ENCODE data around the gene GSTO2.
A peak's percentile ranks its signal among the peaks of the same experiment; 100 is the strongest.

The GSTO2 gene

GRCh38 chr10:104333032-104333727, 64.2 kb downstream of the GSTO2 start:
- no peak overlapping the region for H3K4me3 ChIP-seq (ENCODE audit: low read depth, low read length)
- no peak for TF ChIP-seq CTCF (IDR thresholded peaks at IDR 0.05; ENCODE audit: low read depth, low read length)
- in situ Hi-C loops (cut with HindIII; ENCODE audit: low sequenced_read_pairs), result no loop called here
- peak; percentile 43 for DNase-seq (ENCODE audit: low read depth, low spot score)

GRCh38 chr10:104333728-104334373, 64.9 kb downstream of the GSTO2 start:
- peak; percentile 18 for DNase-seq (ENCODE audit: low read depth, low spot score)
- in situ Hi-C loops (cut with HindIII; ENCODE audit: low sequenced_read_pairs), result no loop called here
- H3K4me3 ChIP-seq (ENCODE audit: low read depth, low read length), result no peak overlapping the region
- no peak for TF ChIP-seq CTCF (IDR thresholded peaks at IDR 0.05; ENCODE audit: low read depth, low read length)

GRCh38 chr10:104334561-104334960, 65.6 kb downstream of the GSTO2 start:
- no peak for DNase-seq (ENCODE audit: low read depth, low spot score)
- TF ChIP-seq CTCF (IDR thresholded peaks at IDR 0.05; ENCODE audit: low read depth, low read length), result no peak
- in situ Hi-C loops (cut with HindIII; ENCODE audit: low sequenced_read_pairs), result no loop called here
- H3K4me3 ChIP-seq (ENCODE audit: low read depth, low read length), result no peak overlapping the region

- peak; percentile 20 for DNase-seq (ENCODE audit: low read depth, low spot score)
- in situ Hi-C loops (cut with HindIII; ENCODE audit: low sequenced_read_pairs), result no loop called here
- H3K4me3 ChIP-seq (ENCODE audit: low read depth, low read length), result no peak overlapping the region
- no peak for TF ChIP-seq CTCF (IDR thresholded peaks at IDR 0.05; ENCODE audit: low read depth, low read length)
Measured at GRCh38 chr10:104334965-104335650, 66.1 kb downstream of the GSTO2 start.

GRCh38 chr10:104336821-104337467, 68.0 kb downstream of the GSTO2 start:
- peak; percentile 81 for DNase-seq (ENCODE audit: low read depth, low spot score)
- peak overlapping the region; percentile 66 for H3K4me3 ChIP-seq (ENCODE audit: low read depth, low read length)
- in situ Hi-C loops (cut with HindIII; ENCODE audit: low sequenced_read_pairs), result no loop called here
- TF ChIP-seq CTCF (IDR thresholded peaks at IDR 0.05; ENCODE audit: low read depth, low read length), result no peak

- no peak for TF ChIP-seq CTCF (IDR thresholded peaks at IDR 0.05; ENCODE audit: low read depth, low read length)
- H3K4me3 ChIP-seq (ENCODE audit: low read depth, low read length), result peak overlapping the region; percentile 66
- peak; percentile 49 for DNase-seq (ENCODE audit: low read depth, low spot score)
- in situ Hi-C loops (cut with HindIII; ENCODE audit: low sequenced_read_pairs), result no loop called here
Measured at GRCh38 chr10:104337521-104337984, 68.6 kb downstream of the GSTO2 start.

Measured in astrocyte of the spinal cord (primary cell).